Tibial nerve (tissue), 4 donors: ENCODE data around the gene KRT71.

Experiments
- CTCF ChIP-seq, 5 experiments: fragments of 200-600 bp in 3 of 5; fragments of 450-650 bp in 2 of 5; sonication (generic) in 3 of 5; IDR thresholded peaks; one replicate each; pipeline ENCODE4 v1.5.1; 2016 to 2019; ENCODE audit warnings: antibody characterized with exemption in 5 of 5, mild to moderate bottlenecking in 3 of 5, moderate library complexity in 2 of 5
- EP300 ChIP-seq, 2 donors: sonication (generic); formaldehyde crosslinking; IDR thresholded peaks; one replicate each; pipeline ENCODE4 v1.6.1; 2017; ENCODE audit warnings: antibody characterized with exemption in 2 of 2, mild to moderate bottlenecking in 1 of 2
- POLR2A ChIP-seq, 2 donors: fragments of 450-650 bp; IDR thresholded peaks; one replicate each; pipeline ENCODE4 v1.6.1; 2017; ENCODE audit warnings: antibody characterized with exemption in 2 of 2, mild to moderate bottlenecking in 2 of 2, moderate library complexity in 2 of 2

- TF ChIP-seq CTCF (IDR thresholded peaks at IDR 0.05) (no peak), EP300 (IDR thresholded peaks at IDR 0.05) (no peak), POLR2A (IDR thresholded peaks at IDR 0.05) (no peak)
These were observed 17.4 kb downstream of the KRT71 start for GRCh38 chr12:52535574-52535973.
